ENCODE data around the gene GCNT1. TPM values are rescaled to one million over a fixed set of nuclear protein-coding genes. Genes with fewer than 3 reads are reported as not detected.

GCNT1 gene
- total and polyA plus RNA-seq, 2 of the 13 experiments (the other 11 are each of a cell fraction or from before 2014, with no cell fraction given), result 0.55 to 1.7 TPM

DNA sequence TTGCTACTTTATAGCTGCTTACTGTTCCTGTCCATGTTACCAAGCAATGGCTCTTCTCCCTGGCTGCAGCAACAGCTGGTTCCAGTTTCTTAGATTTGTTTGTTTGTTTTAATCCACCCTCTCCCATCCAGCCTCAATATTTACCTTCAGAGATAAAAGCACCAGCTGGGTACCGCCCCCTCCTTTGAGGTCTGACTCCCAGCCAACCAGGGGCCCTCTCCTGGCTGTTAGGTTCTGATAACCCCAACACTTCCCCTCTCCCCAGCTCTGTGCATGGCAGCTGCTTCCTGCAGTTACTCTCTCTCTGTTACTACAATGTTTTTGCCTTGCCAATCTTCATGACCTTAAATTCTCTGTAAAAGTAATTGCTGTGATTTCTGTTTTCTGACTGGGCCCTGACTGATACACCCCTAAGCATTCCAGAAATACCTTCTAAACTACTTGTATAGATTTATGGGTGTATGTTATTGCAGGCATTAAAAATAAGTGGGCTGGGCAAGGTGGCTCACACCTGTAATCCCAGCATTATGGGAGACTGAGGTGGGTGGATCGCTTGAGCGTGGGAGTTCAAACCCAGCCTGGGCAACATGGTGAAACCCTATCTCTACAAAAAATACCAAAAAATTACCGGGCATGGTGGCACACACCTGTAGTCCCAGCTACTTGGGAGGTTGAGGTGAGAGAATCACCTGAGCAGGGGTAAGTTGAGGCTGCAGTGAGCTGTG lies 2.6 kb upstream of the GCNT1 start (continued):
- TF ChIP-seq HOXA3 (CRISPR knock-in tag; IDR thresholded peaks at IDR 0.05) (no peak; the same call in 1 of the 2 replicates), KLF6 (CRISPR knock-in tag; IDR thresholded peaks at IDR 0.05) (no peak), NFKB2 (CRISPR knock-in tag; IDR thresholded peaks at IDR 0.05; ENCODE audit: borderline replicate concordance) (no peak), SIX1 (CRISPR knock-in tag; IDR thresholded peaks at IDR 0.05; ENCODE audit: borderline replicate concordance) (no peak), ZNF331 (CRISPR knock-in tag; IDR thresholded peaks at IDR 0.05) (0 out of 2 replicates have a peak, but pooled peaks have one; percentile 14), IRF2 (CRISPR knock-in tag; IDR thresholded peaks at IDR 0.05) (peak; percentile 48; the same call in 1 of the 2 replicates), ZNF547 (CRISPR knock-in tag; IDR thresholded peaks at IDR 0.05) (no peak), ZNF841 (CRISPR knock-in tag; IDR thresholded peaks at IDR 0.05; ENCODE audit: borderline replicate concordance) (no peak), FOXJ3 (CRISPR knock-in tag; IDR thresholded peaks at IDR 0.05; ENCODE audit: borderline replicate concordance) (peak; percentile 64; the same call in 1 of the 2 replicates), ZIK1 (CRISPR knock-in tag; IDR thresholded peaks at IDR 0.05; ENCODE audit: borderline replicate concordance, low read depth) (no peak), FOXO1 (CRISPR knock-in tag; IDR thresholded peaks at IDR 0.05) (peak; percentile 65; the same call in 1 of the 2 replicates), CHD4 (IDR thresholded peaks at IDR 0.05; ENCODE audit: borderline replicate concordance, low read length) (no peak), ZBTB14 (CRISPR knock-in tag; IDR thresholded peaks at IDR 0.05) (no peak), THRA (CRISPR knock-in tag; IDR thresholded peaks at IDR 0.05; ENCODE audit: borderline replicate concordance) (peak; percentile 50; the same call in 1 of the 2 replicates), ZNF292 (CRISPR knock-in tag; IDR thresholded peaks at IDR 0.05; ENCODE audit: borderline replicate concordance, low read depth) (0 out of 2 replicates have a peak, but pooled peaks have one; percentile 45), KDM2A (CRISPR knock-in tag; IDR thresholded peaks at IDR 0.05; ENCODE audit: borderline replicate concordance, low read depth) (0 out of 2 replicates have a peak, but pooled peaks have one; percentile 37)
- TF ChIP-seq, protein P1, sequence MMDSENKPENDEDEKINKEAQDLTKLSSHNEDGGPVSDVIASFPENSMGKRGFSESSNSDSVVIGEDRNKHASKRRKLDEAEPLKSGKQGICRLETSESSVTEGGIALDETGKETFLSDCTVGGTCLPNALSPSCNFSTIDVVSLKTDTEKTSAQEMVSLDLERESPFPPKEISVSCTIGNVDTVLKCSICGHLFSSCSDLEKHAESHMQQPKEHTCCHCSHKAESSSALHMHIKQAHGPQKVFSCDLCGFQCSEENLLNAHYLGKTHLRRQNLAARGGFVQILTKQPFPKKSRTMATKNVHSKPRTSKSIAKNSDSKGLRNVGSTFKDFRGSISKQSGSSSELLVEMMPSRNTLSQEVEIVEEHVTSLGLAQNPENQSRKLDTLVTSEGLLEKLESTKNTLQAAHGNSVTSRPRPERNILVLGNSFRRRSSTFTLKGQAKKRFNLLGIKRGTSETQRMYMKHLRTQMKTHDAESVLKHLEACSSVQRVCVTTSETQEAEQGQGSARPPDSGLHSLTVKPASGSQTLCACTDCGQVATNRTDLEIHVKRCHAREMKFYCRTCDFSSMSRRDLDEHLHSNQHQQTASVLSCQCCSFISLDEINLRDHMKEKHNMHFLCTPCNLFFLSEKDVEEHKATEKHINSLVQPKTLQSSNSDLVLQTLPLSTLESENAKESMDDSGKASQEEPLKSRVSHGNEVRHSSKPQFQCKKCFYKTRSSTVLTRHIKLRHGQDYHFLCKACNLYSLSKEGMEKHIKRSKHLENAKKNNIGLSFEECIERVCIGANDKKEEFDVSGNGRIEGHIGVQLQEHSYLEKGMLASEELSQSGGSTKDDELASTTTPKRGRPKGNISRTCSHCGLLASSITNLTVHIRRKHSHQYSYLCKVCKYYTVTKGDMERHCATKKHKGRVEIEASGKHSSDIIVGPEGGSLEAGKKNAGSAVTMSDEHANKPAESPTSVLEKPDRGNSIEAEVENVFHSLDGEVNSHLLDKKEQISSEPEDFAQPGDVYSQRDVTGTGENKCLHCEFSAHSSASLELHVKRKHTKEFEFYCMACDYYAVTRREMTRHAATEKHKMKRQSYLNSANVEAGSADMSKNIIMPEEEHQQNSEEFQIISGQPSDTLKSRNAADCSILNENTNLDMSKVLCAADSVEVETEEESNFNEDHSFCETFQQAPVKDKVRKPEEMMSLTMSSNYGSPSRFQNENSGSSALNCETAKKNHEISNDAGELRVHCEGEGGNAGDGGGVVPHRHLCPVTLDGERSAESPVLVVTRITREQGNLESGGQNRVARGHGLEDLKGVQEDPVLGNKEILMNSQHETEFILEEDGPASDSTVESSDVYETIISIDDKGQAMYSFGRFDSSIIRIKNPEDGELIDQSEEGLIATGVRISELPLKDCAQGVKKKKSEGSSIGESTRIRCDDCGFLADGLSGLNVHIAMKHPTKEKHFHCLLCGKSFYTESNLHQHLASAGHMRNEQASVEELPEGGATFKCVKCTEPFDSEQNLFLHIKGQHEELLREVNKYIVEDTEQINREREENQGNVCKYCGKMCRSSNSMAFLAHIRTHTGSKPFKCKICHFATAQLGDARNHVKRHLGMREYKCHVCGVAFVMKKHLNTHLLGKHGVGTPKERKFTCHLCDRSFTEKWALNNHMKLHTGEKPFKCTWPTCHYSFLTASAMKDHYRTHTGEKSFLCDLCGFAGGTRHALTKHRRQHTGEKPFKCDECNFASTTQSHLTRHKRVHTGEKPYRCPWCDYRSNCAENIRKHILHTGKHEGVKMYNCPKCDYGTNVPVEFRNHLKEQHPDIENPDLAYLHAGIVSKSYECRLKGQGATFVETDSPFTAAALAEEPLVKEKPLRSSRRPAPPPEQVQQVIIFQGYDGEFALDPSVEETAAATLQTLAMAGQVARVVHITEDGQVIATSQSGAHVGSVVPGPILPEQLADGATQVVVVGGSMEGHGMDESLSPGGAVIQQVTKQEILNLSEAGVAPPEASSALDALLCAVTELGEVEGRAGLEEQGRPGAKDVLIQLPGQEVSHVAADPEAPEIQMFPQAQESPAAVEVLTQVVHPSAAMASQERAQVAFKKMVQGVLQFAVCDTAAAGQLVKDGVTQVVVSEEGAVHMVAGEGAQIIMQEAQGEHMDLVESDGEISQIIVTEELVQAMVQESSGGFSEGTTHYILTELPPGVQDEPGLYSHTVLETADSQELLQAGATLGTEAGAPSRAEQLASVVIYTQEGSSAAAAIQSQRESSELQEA (CRISPR knock-in tag; IDR thresholded peaks at IDR 0.05; ENCODE audit: not compliant biosample characterization), result no peak
